Measurements from ENCODE around the gene TRIM26.
"Not testable (repeated sequence)": the region's sequence is repeated elsewhere in the genome, so short reads cannot be mapped to it uniquely, and the experiment has no call there.

TRIM26 gene

DNA sequence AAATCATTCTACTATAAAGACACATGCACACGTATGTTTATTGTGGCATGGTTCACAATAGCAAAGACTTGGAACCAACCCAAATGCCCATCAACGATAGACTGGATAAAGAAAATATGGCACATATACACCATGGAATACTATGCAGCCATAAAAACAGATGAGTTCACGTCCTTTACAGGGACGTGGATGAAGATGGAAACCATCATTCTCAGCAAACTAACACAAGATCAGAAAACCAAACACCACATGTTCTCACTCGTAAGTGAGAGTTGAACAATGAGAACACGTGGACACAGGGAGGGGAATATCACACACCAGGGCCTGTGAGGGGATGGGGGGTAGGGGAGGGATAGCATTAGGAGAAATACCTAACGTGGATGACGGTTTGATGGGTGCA is 73.0 kb downstream of the TRIM26 start:
- not testable (repeated sequence) for ATAC-seq, H3K36me3 Mint-ChIP-seq, H3K4me1 Mint-ChIP-seq, H3K27ac Mint-ChIP-seq, H3K4me3 Mint-ChIP-seq, H3K9me3 Mint-ChIP-seq
- H3K27me3 Mint-ChIP-seq: peaks cover 54% of the 10 kb centered on the region

- Mint-ChIP-seq H3K9me3 (no peaks in the 10 kb centered on the region), H3K36me3 (no peaks in the 10 kb centered on the region), H3K27ac (no peak overlapping the region), H3K27me3 (peaks cover 51% of the 10 kb centered on the region), H3K4me1 (no peaks in the 10 kb centered on the region), H3K4me3 (no peak overlapping the region)
- no peak for ATAC-seq
Measured at GRCh38 chr6:30136570-30137286, 76.5 kb downstream of the TRIM26 start.

GRCh38 chr6:30135757-30136156 is 77.4 kb downstream of the TRIM26 start, which contains the start of gene TRIM40:
TRIM40 (plus strand) TSS chr6:30136140; CDS start chr6:30137037, 897 bp downstream.
- H3K4me3 Mint-ChIP-seq: no peak within 1 kb of the TSS
- ATAC-seq: no peak
- H3K36me3 Mint-ChIP-seq: no peaks in the 10 kb centered on the region
- H3K9me3 Mint-ChIP-seq: no peaks in the 10 kb centered on the region
- H3K4me1 Mint-ChIP-seq: peaks cover 4% of the 10 kb centered on the region
- H3K27me3 Mint-ChIP-seq: peaks cover 51% of the 10 kb centered on the region
- no peak within 1 kb of the TSS for H3K27ac Mint-ChIP-seq

- H3K4me3 Mint-ChIP-seq: no peak overlapping the region
- no peak for ATAC-seq
- peaks cover 50% of the 10 kb centered on the region for H3K27me3 Mint-ChIP-seq
- H3K9me3 Mint-ChIP-seq: no peaks in the 10 kb centered on the region
- H3K4me1 Mint-ChIP-seq: peaks cover 7% of the 10 kb centered on the region
- no peaks in the 10 kb centered on the region for H3K36me3 Mint-ChIP-seq
- H3K27ac Mint-ChIP-seq: no peak overlapping the region
Measured at GRCh38 chr6:30135147-30135546, 78.1 kb downstream of the TRIM26 start.

Data from stimulated activated memory B cell treated with anti-CD40 and anti-IgM and Interleukin-4, amounts not matched to agents 10 μg/mL and 1 μg/mL and 100 μg/mL, for 72 hours (primary cell).